SJCRH30 (cell line): ENCODE results near the gene ARAP1. TPM values are rescaled to one million over a fixed set of nuclear protein-coding genes. Genes with fewer than 3 reads are reported as not detected.

Experiments used
- DNase-seq, 2 experiments: peaks; one replicate each; pipeline ENCODE4 v3.0.0-alpha.2; 2015 to 2020
- H3K27ac ChIP-seq: fragments of 250-450 bp; sonication (Bioruptor Pico); 2 replicates; pipeline ENCODE4 v1.5.1; 2020; ENCODE audit warnings: mild to moderate bottlenecking, moderate library complexity
- H3K27me3 ChIP-seq: fragments of 250-450 bp; sonication (Bioruptor Pico); 2 replicates; pipeline ENCODE4 v1.5.1; 2020; ENCODE audit warnings: mild to moderate bottlenecking, moderate library complexity
- H3K36me3 ChIP-seq: fragments of 250-450 bp; sonication (Bioruptor Pico); 2 replicates; pipeline ENCODE4 v1.5.1; 2020; ENCODE audit warnings: mild to moderate bottlenecking, moderate library complexity
- H3K4me1 ChIP-seq: fragments of 250-450 bp; sonication (Bioruptor Pico); 2 replicates; pipeline ENCODE4 v1.5.1; 2020; ENCODE audit warnings: mild to moderate bottlenecking, moderate library complexity
- H3K4me3 ChIP-seq: fragments of 250-450 bp; sonication (Bioruptor Pico); 2 replicates; pipeline ENCODE4 v1.5.1; 2020; ENCODE audit warnings: mild to moderate bottlenecking, moderate library complexity
- H3K9me3 ChIP-seq: fragments of 250-450 bp; sonication (Bioruptor Pico); replicated peaks from 2 replicates; pipeline ENCODE4 v1.5.1; 2020; ENCODE audit warnings: mild to moderate bottlenecking, moderate library complexity
- total RNA-seq: library from RNA; depleted of rRNA; stranded (reverse); fragments of >200 nt; shearing (Covaris generic); gene quantifications from 2 replicates; pipeline ENCODE4 v1.2.3, GENCODE V29; 2014

Gene ARAP1
- total RNA-seq, 1 experiment from 2014 or later = 19.0 TPM

DNA sequence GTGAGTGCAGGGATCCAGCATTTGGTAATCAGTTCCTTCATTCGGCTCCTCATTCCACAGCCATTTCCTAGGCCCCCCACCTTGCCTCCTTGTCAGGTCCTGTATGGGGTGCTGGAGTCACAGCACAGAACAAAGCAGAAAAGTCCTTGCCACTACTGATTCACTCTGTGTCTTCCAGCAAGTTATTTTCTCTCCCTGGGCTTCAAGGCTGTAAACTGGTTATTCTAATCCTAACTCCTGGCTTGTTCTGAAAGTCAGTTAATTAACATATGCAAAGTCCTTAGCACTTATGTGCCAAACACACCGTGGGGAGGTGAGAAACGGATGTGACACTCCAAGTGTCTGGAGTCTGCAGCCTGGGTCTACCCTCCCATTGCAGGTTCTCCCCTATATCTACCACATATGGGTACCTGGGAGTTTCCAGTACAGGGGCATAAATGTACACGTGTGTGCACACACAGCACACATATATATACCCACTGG is 47.4 kb downstream of the ARAP1 start:
- H3K9me3 ChIP-seq = no peaks in the 10 kb centered on the region
- no peak overlapping the region for H3K4me3 ChIP-seq
- H3K27ac ChIP-seq = no peak overlapping the region

DNA sequence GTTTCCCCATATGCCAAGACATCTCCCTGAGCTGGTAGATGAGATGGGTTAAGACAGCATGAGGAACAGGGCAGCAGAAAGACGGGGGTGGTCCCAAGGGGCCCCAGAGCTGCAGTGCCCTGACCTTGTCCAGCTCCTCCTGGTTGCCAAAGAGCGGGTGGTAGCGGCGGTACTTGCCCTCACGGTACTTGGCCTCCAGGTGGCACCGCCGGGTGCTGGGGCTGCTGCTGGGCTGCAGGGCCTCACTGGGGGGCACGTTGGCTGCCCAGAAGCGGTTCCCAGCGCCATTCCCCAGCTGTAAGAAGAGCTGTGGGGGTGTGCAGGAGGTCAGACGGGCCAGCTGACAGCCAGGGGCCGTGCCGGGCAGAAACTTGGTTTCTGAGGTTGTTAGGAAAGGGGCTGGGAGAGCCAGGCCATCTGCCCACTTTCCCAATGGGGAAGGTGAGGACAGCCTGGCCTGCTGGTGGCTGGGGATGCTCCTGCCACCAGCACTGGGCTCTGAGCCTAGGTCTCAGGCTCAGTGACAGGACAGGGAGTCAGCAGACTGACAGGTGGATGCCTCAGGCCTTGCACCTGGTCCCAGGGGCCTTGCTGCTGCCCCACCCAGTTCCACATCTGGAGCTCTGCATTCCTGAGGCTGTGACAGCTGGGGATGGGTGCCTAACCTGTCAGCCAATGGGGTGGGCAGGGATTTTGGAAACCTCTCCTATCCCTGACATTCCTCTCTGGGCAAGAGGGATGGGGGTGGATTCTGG is 48.0 kb downstream of the ARAP1 start:
- peak in 1 of 2 experiments; percentile 16 for DNase-seq
- Histone ChIP-seq H3K27me3 (no peaks in the 10 kb centered on the region), H3K36me3 (no peaks in the 10 kb centered on the region), H3K9me3 (no peaks in the 10 kb centered on the region), H3K4me3 (no peak overlapping the region), H3K4me1 (peaks cover 12% of the 10 kb centered on the region), H3K27ac (no peak overlapping the region)

More for the DNA sequence above, 47.4 kb downstream of the ARAP1 start:
- H3K4me1 ChIP-seq = peaks cover 12% of the 10 kb centered on the region
- no peaks in the 10 kb centered on the region for H3K36me3 ChIP-seq
- DNase-seq = no peak
- no peaks in the 10 kb centered on the region for H3K27me3 ChIP-seq

GRCh38 chr11:72703267-72704008 is 48.8 kb downstream of the ARAP1 start:
- no peaks in the 10 kb centered on the region for H3K9me3 ChIP-seq
- DNase-seq = peak; percentile 37 to 38
- H3K27ac ChIP-seq = no peak overlapping the region
- peaks cover 12% of the 10 kb centered on the region for H3K4me1 ChIP-seq
- no peaks in the 10 kb centered on the region for H3K36me3 ChIP-seq
- no peaks in the 10 kb centered on the region for H3K27me3 ChIP-seq
- H3K4me3 ChIP-seq = no peak overlapping the region

GRCh38 chr11:72702577-72703241 is 49.5 kb downstream of the ARAP1 start:
- no peaks in the 10 kb centered on the region for H3K9me3 ChIP-seq
- H3K4me3 ChIP-seq = no peak overlapping the region

GRCh38 chr11:72702096-72702495 is 50.1 kb downstream of the ARAP1 start:
- Histone ChIP-seq H3K27me3 (no peaks in the 10 kb centered on the region), H3K4me3 (no peak overlapping the region), H3K36me3 (no peaks in the 10 kb centered on the region), H3K27ac (no peak overlapping the region), H3K4me1 (peaks cover 12% of the 10 kb centered on the region), H3K9me3 (no peaks in the 10 kb centered on the region)
- DNase-seq = no peak

More at GRCh38 chr11:72702577-72703241, 49.5 kb downstream of the ARAP1 start:
- no peaks in the 10 kb centered on the region for H3K27me3 ChIP-seq
- no peaks in the 10 kb centered on the region for H3K36me3 ChIP-seq
- DNase-seq = no peak
- H3K4me1 ChIP-seq = peaks cover 12% of the 10 kb centered on the region
- H3K27ac ChIP-seq = no peak overlapping the region

- no peaks in the 10 kb centered on the region for H3K27me3 ChIP-seq
- no peaks in the 10 kb centered on the region for H3K36me3 ChIP-seq
- no peak for DNase-seq
- H3K9me3 ChIP-seq = no peaks in the 10 kb centered on the region
- H3K4me1 ChIP-seq = peaks cover 12% of the 10 kb centered on the region
- no peak overlapping the region for H3K27ac ChIP-seq
- no peak overlapping the region for H3K4me3 ChIP-seq
Measured at GRCh38 chr11:72701466-72701865, 50.7 kb downstream of the ARAP1 start.

GRCh38 chr11:72700146-72700545 is 52.1 kb downstream of the ARAP1 start:
- no peak for DNase-seq
- Histone ChIP-seq H3K4me1 (peaks cover 12% of the 10 kb centered on the region), H3K36me3 (no peaks in the 10 kb centered on the region), H3K9me3 (no peaks in the 10 kb centered on the region), H3K4me3 (no peak overlapping the region), H3K27ac (no peak overlapping the region), H3K27me3 (no peaks in the 10 kb centered on the region)

- H3K27ac ChIP-seq = no peak overlapping the region
- no peak overlapping the region for H3K4me3 ChIP-seq
- DNase-seq = no peak
- 0 out of 2 replicates have a peak, but pooled peaks cover 3% of the 10 kb centered on the region for H3K36me3 ChIP-seq
- H3K27me3 ChIP-seq = no peaks in the 10 kb centered on the region
- H3K9me3 ChIP-seq = no peaks in the 10 kb centered on the region
- H3K4me1 ChIP-seq = no peaks in the 10 kb centered on the region
Measured at GRCh38 chr11:72697814-72698213, 54.4 kb downstream of the ARAP1 start.

GRCh38 chr11:72696866-72697700 is 55.1 kb downstream of the ARAP1 start:
- no peaks in the 10 kb centered on the region for H3K9me3 ChIP-seq
- no peak for DNase-seq
- no peak overlapping the region for H3K27ac ChIP-seq
- 0 out of 2 replicates have a peak, but pooled peaks cover 3% of the 10 kb centered on the region for H3K36me3 ChIP-seq
- H3K27me3 ChIP-seq = no peaks in the 10 kb centered on the region
- no peak overlapping the region for H3K4me3 ChIP-seq
- H3K4me1 ChIP-seq = no peaks in the 10 kb centered on the region

GRCh38 chr11:72695354-72695753 is 56.9 kb downstream of the ARAP1 start:
- no peaks in the 10 kb centered on the region for H3K4me1 ChIP-seq
- no peak overlapping the region for H3K27ac ChIP-seq
- DNase-seq = no peak
- H3K36me3 ChIP-seq = 0 out of 2 replicates have a peak, but pooled peaks cover 3% of the 10 kb centered on the region
- H3K9me3 ChIP-seq = no peaks in the 10 kb centered on the region
- no peak overlapping the region for H3K4me3 ChIP-seq
- no peaks in the 10 kb centered on the region for H3K27me3 ChIP-seq

DNA sequence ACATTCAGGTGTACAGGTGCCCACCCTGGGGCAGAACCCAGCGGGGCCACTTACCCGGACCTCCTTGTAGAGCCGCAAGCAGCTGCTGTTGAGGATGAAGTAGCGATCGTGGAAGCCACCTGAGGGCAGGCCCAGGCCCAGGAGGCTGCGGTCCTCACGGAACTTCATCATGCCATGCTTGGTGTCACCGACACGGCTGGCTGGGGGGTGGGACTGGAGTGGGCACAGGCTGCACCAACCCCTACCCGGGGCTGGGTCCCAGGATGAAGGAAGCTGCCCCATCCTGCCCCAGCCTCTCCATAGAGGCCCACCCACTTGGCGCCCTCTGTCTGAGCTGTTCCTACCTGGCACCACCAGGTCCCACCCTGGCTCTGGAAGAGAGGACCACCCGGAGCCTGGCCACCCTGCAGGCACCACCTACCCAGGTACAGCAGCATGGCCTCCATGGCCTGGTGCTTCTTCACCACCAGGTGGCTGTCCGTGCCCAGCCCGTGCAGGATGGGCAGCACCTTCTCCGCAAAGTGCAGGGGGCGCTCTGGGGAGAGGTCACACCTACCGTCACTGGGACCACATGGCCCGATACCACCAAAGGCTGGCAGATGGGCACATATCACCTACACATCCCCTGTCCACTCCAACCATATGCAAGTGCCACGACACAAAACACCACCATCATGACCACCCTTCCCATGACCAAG is 58.8 kb downstream of the ARAP1 start:
- no peaks in the 10 kb centered on the region for H3K9me3 ChIP-seq
- 0 out of 2 replicates have a peak, but pooled peaks cover 3% of the 10 kb centered on the region for H3K36me3 ChIP-seq
- no peak overlapping the region for H3K4me3 ChIP-seq
- no peak overlapping the region for H3K27ac ChIP-seq
- DNase-seq = no peak
- H3K27me3 ChIP-seq = no peaks in the 10 kb centered on the region
- no peaks in the 10 kb centered on the region for H3K4me1 ChIP-seq

GRCh38 chr11:72692498-72693237 is 59.5 kb downstream of the ARAP1 start:
- no peak for DNase-seq
- H3K27me3 ChIP-seq = no peaks in the 10 kb centered on the region
- no peak overlapping the region for H3K4me3 ChIP-seq
- H3K27ac ChIP-seq = no peak overlapping the region
- no peaks in the 10 kb centered on the region for H3K9me3 ChIP-seq
- H3K36me3 ChIP-seq = 0 out of 2 replicates have a peak, but pooled peaks cover 3% of the 10 kb centered on the region
- H3K4me1 ChIP-seq = no peaks in the 10 kb centered on the region

- H3K9me3 ChIP-seq = no peaks in the 10 kb centered on the region
- H3K27me3 ChIP-seq = no peaks in the 10 kb centered on the region
- peaks cover 11% of the 10 kb centered on the region for H3K4me1 ChIP-seq
- no peak overlapping the region for H3K4me3 ChIP-seq
- H3K36me3 ChIP-seq = 0 out of 2 replicates have a peak, but pooled peaks cover 3% of the 10 kb centered on the region
- DNase-seq = no peak
- H3K27ac ChIP-seq = no peak overlapping the region
Measured at GRCh38 chr11:72690166-72690565, 62.0 kb downstream of the ARAP1 start.
